Sigmoid colon (tissue), 7 donors: Measurements from ENCODE around the gene LCLAT1. TPM values are rescaled to one million over a fixed set of nuclear protein-coding genes. Genes with fewer than 3 reads are reported as not detected.

Source experiments
- DNase-seq: peaks from one replicate; pipeline ENCODE4 v3.0.0-alpha.2; 2019
- H3K27ac ChIP-seq, 4 donors: fragments of 200-600 bp; sonication (generic); one replicate each; pipeline ENCODE4 v1.5.1; 2016 to 2019; ENCODE audit warnings: mild to moderate bottlenecking in 1 of 4
- H3K27me3 ChIP-seq, 3 donors: fragments of 200-600 bp; sonication (generic); one replicate each; pipeline ENCODE4 v1.5.1; 2019; ENCODE audit warnings: mild to moderate bottlenecking in 1 of 3
- H3K36me3 ChIP-seq, 4 donors: fragments of 200-600 bp; sonication (generic); one replicate each; pipeline ENCODE4 v1.5.1; 2016 to 2019
- H3K4me1 ChIP-seq, 4 donors: fragments of 200-600 bp; sonication (generic); one replicate each; pipeline ENCODE4 v1.5.1; 2017 to 2019
- H3K4me3 ChIP-seq, 4 donors: fragments of 200-600 bp; sonication (generic); one replicate each; pipeline ENCODE4 v1.5.1; 2017 to 2019; ENCODE audit warnings: mild to moderate bottlenecking in 2 of 4, moderate library complexity in 1 of 4
- H3K9me3 ChIP-seq, 4 donors: fragments of 200-600 bp in 3 of 4; sonication (generic) in 3 of 4; one replicate each; pipeline versions ENCODE4 v1.5.1 to v1.6.1; 2013 to 2019
- CTCF ChIP-seq, 4 experiments: fragments of 450-650 bp in 3 of 4; fragments of 200-600 bp in 1 of 4; IDR thresholded peaks; one replicate each; pipeline ENCODE4 v1.5.1; 2016 to 2019; ENCODE audit warnings: antibody characterized with exemption in 4 of 4, mild to moderate bottlenecking in 3 of 4, moderate library complexity in 2 of 4
- EP300 ChIP-seq, 4 donors: sonication (generic); formaldehyde crosslinking; IDR thresholded peaks; one replicate each; pipeline ENCODE4 v1.6.1; 2017; ENCODE audit warnings: antibody characterized with exemption in 4 of 4
- POLR2A ChIP-seq, 2 donors: fragments of 450-650 bp; IDR thresholded peaks; one replicate each; pipeline ENCODE4 v1.6.1; 2016; ENCODE audit warnings: antibody characterized with exemption in 2 of 2, mild to moderate bottlenecking in 2 of 2, moderate library complexity in 2 of 2
- POLR2AphosphoS5 ChIP-seq, 4 donors: sonication (generic); formaldehyde crosslinking; IDR thresholded peaks; one replicate each; pipeline ENCODE4 v1.6.1; 2017; ENCODE audit warnings: antibody characterized with exemption in 4 of 4
- WGBS, 2 donors: extraction: QIAGEN DNeasy Blood & Tissue Kit; methylation state at CpG; one replicate each; pipeline ENCODE4 v1.1.7; 2013; 5-methylcytosine and 5-hydroxymethylcytosine counted together
- intact Hi-C: fragments of 100-400 bp; cut with DNase I; formaldehyde crosslinking; loops from one replicate; pipeline ENCODE4 v1.15.1; 2023
- polyA plus RNA-seq, 3 donors: library from polyadenylated mRNA; stranded (reverse); fragments of 200-250 nt; gene quantifications; one replicate each; pipeline ENCODE4 v1.2.3, GENCODE V29; 2013
- total RNA-seq, 4 donors: library from RNA; depleted of rRNA; stranded (reverse); fragments of >200 nt; gene quantifications; one replicate each; pipeline ENCODE4 v1.1.0, GENCODE V29; 2016
- donor health status: healthy with polysubstance abuse.
- donor health status: Bipolar disorder and iron deficiency.
- donor health status: healthy.

The LCLAT1 gene
- total and polyA plus RNA-seq, 7 donors: 1.2 to 17.2 (median 10.0) TPM

DNA sequence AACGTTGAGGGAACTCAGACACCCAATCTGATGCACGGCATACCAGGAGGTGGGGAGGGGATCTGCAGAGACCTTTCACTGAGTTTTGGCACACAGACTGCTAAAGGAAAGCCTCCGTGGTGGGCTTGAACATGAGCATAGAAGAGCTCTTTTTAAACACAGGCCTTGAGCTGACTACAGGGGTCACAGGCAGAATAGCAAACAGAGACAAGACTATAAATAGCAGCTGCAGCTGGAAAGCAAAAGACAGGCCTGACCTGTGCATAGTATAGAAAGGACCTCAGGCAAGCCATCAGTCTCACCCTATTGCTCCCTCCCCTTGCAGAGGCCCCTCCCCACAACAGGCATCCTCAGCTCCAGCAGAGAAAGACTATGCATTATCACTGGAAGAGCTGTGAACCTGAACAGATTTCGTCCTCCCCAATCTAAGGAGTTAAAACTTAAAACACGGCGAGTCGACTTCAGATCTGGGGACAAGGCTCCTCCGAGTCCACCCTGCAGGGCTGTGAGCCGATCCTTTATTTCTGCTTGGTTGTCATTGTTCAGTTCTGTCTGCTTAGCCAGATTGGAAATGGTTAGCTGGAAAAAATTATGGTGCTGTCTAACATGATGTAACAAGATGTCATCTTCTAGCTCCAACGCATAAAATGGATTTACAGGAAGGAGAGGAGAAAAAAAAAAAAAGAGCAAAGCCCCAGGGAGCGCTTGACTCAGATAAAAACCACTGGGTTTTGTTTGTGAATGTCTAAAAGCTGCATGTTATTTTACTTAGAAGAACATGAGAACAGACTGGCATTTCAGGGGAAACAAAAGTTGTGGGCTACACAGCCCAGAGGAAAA lies 25.2 kb upstream of the LCLAT1 start:
- peak overlapping the region; percentile 43 to 74 (median 68) for H3K27ac ChIP-seq
- no peak overlapping the region for H3K4me3 ChIP-seq
- DNase-seq: no peak
- H3K27me3 ChIP-seq: no peaks in the 10 kb centered on the region
- 53 to 78% methylated on average over 11 of the region's 11 CpGs for WGBS, 2 donors
- peaks cover 0 to 34% (median 26%) of the 10 kb centered on the region in 4 donors for H3K4me1 ChIP-seq
- TF ChIP-seq CTCF (IDR thresholded peaks at IDR 0.05) (no peak), EP300 (IDR thresholded peaks at IDR 0.05) (peak in 1 of 4 donors; percentile 9), POLR2A (IDR thresholded peaks at IDR 0.05) (no peak), POLR2AphosphoS5 (IDR thresholded peaks at IDR 0.05) (peak; percentile 36 to 68 (median 59))
- H3K36me3 ChIP-seq: no peaks in the 10 kb centered on the region
- no peaks in the 10 kb centered on the region for H3K9me3 ChIP-seq
- intact Hi-C loops: no loop called here

- H3K27me3 ChIP-seq: no peaks in the 10 kb centered on the region
- TF ChIP-seq POLR2AphosphoS5 (IDR thresholded peaks at IDR 0.05): no peak
- no peak for TF ChIP-seq CTCF (IDR thresholded peaks at IDR 0.05)
- TF ChIP-seq EP300 (IDR thresholded peaks at IDR 0.05): no peak
- no peak for TF ChIP-seq POLR2A (IDR thresholded peaks at IDR 0.05)
- H3K27ac ChIP-seq: peak overlapping the region; percentile 43 to 74 (median 68)
- WGBS, 2 donors: 44 to 55% methylated on average over 8 of the region's 8 CpGs
- DNase-seq: no peak
- intact Hi-C loops: no loop called here
- peaks cover 0 to 31% (median 23%) of the 10 kb centered on the region in 4 donors for H3K4me1 ChIP-seq
- no peaks in the 10 kb centered on the region for H3K9me3 ChIP-seq
- H3K4me3 ChIP-seq: no peak overlapping the region
- no peaks in the 10 kb centered on the region for H3K36me3 ChIP-seq
Measured at GRCh38 chr2:30422444-30423040, 24.5 kb upstream of the LCLAT1 start.

DNA sequence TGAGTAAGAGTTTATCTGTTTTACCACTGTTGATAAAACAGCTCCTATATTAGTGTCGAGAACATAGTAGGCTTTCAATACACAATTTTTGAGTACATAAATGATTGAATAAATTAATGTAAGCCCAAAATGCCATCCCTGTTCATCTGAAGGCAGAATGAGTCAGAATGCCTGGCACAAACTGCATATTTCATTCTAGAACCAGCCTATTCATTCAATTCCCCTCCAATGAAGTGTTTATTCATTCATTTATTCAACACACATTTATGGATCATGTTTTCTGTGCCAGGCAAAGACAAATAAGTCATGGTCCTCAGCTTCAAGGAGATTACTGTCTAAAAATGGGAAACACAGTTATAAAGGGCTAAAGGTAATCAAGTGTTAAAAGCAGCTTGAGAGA lies 22.8 kb upstream of the LCLAT1 start:
- no peaks in the 10 kb centered on the region for H3K27me3 ChIP-seq
- H3K9me3 ChIP-seq: no peaks in the 10 kb centered on the region
- peaks cover 0 to 32% (median 23%) of the 10 kb centered on the region in 4 donors for H3K4me1 ChIP-seq
- 91 to 92% methylated on average over 1 of the region's 1 CpG for WGBS, 2 donors
- H3K4me3 ChIP-seq: no peak overlapping the region
- TF ChIP-seq POLR2A (IDR thresholded peaks at IDR 0.05): no peak
- no peak for TF ChIP-seq POLR2AphosphoS5 (IDR thresholded peaks at IDR 0.05)
- no peak for TF ChIP-seq EP300 (IDR thresholded peaks at IDR 0.05)
- no peak for TF ChIP-seq CTCF (IDR thresholded peaks at IDR 0.05)
- intact Hi-C loops: no loop called here
- H3K36me3 ChIP-seq: no peaks in the 10 kb centered on the region
- DNase-seq: no peak
- H3K27ac ChIP-seq: no peak overlapping the region

DNA sequence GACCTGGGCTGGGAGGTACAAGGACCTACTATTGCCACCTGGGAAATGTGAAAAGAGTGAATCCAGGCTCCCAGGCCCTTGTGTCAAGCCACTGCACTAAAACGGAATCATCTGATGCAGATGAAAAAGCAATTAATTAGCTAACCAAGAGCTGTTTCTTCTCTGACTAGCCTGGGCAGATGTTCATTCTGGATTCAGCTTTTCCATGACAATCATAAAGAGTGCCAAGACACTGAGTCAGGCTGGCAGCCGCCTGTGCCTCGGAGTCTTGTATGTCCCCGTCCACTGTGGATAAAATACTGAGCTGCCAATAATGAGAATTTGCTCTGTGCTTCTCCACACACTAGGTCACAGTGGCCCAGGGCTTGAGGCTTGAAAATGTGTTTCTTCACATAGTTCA lies 21.7 kb upstream of the LCLAT1 start:
- peak in 2 of 4 donors; percentile 11 for TF ChIP-seq POLR2AphosphoS5 (IDR thresholded peaks at IDR 0.05)
- TF ChIP-seq CTCF (IDR thresholded peaks at IDR 0.05): no peak
- no peak for TF ChIP-seq POLR2A (IDR thresholded peaks at IDR 0.05)
- TF ChIP-seq EP300 (IDR thresholded peaks at IDR 0.05): no peak
- H3K36me3 ChIP-seq: no peaks in the 10 kb centered on the region
- peaks cover 0 to 32% (median 23%) of the 10 kb centered on the region in 4 donors for H3K4me1 ChIP-seq
- H3K9me3 ChIP-seq: no peaks in the 10 kb centered on the region
- no peak for DNase-seq
- peak overlapping the region in 2 of 4 donors; percentile 26 to 34 for H3K27ac ChIP-seq
- no peaks in the 10 kb centered on the region for H3K27me3 ChIP-seq
- 77 to 88% methylated on average over 4 of the region's 4 CpGs for WGBS, 2 donors
- H3K4me3 ChIP-seq: no peak overlapping the region
- intact Hi-C loops: no loop called here
